Mesothelial cell of epicardium (in vitro differentiated cells): ENCODE data around the gene AUTS2. TPM values are rescaled to one million over a fixed set of nuclear protein-coding genes. Genes with fewer than 3 reads are reported as not detected.

Experiments
- DNase-seq, 2 experiments: peaks; one replicate each; pipeline ENCODE4 v3.0.0; 2021; ENCODE audit warnings: low spot score in 2 of 2; ENCODE audit not compliant: unreplicated experiment in 2 of 2
- H3K27ac Mint-ChIP-seq: 2 replicates; pipeline ENCODE4 v1.8.0; 2021; ENCODE audit warnings: mixed read lengths
- H3K27me3 Mint-ChIP-seq: 2 replicates; pipeline ENCODE4 v1.8.0; 2021; ENCODE audit warnings: low read depth, mixed read lengths
- H3K36me3 Mint-ChIP-seq: 2 replicates; pipeline ENCODE4 v1.8.0; 2021; ENCODE audit warnings: mixed read lengths
- H3K4me1 Mint-ChIP-seq: 2 replicates; pipeline ENCODE4 v1.8.0; 2021; ENCODE audit warnings: mixed read lengths
- H3K4me3 Mint-ChIP-seq: 2 replicates; pipeline ENCODE4 v1.8.0; 2021; ENCODE audit warnings: mild to moderate bottlenecking, moderate library complexity, mixed read lengths
- H3K9me3 Mint-ChIP-seq: 2 replicates; pipeline ENCODE4 v1.8.0; 2021; ENCODE audit warnings: mixed read lengths
- total RNA-seq: library from RNA; stranded (reverse); gene quantifications from 3 replicates; pipeline ENCODE4 v1.2.1, GENCODE V29; 2021
- TF ChIP-seq, protein P1 (sequence below): fragments of 200-600 bp; sonication (generic); IDR thresholded peaks from one replicate; pipeline ENCODE4 v1.5.0; 2021; ENCODE audit warnings: antibody characterized with exemption; ENCODE audit not compliant: unreplicated experiment

Gene AUTS2
- total RNA-seq, 1 donor from 2014 or later: 135 TPM

- Mint-ChIP-seq H3K9me3 (peaks cover 34% of the 10 kb centered on the region), H3K4me1 (peaks cover 8% of the 10 kb centered on the region), H3K4me3 (no peak overlapping the region), H3K36me3 (peaks cover 16% of the 10 kb centered on the region), H3K27me3 (peaks cover 3% of the 10 kb centered on the region), H3K27ac (no peak overlapping the region)
- no peak for DNase-seq
- TF ChIP-seq, protein P1, sequence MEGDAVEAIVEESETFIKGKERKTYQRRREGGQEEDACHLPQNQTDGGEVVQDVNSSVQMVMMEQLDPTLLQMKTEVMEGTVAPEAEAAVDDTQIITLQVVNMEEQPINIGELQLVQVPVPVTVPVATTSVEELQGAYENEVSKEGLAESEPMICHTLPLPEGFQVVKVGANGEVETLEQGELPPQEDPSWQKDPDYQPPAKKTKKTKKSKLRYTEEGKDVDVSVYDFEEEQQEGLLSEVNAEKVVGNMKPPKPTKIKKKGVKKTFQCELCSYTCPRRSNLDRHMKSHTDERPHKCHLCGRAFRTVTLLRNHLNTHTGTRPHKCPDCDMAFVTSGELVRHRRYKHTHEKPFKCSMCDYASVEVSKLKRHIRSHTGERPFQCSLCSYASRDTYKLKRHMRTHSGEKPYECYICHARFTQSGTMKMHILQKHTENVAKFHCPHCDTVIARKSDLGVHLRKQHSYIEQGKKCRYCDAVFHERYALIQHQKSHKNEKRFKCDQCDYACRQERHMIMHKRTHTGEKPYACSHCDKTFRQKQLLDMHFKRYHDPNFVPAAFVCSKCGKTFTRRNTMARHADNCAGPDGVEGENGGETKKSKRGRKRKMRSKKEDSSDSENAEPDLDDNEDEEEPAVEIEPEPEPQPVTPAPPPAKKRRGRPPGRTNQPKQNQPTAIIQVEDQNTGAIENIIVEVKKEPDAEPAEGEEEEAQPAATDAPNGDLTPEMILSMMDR: no peak
These were observed 1201.6 kb downstream of the AUTS2 start for GRCh38 chr7:70799841-70800405.

DNA sequence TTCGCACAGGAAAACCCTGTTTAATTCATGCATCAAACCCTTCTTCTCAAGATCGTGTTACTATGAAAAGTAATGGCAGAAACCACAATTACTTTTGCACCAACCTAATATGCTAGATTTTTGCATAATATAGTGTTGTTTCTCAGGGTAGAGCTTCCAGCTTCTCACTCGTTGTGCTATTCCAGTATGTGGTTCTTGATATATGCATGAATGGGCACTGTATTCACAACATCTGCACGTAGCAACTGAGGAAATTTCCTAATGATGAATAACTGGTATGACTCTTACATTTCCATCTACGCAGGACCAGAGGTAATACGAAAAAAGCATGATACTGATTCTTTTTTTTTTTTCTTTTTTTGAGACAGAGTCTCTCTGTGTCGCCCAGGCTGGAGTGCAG lies 1207.1 kb downstream of the AUTS2 start:
- no peak overlapping the region for H3K4me3 Mint-ChIP-seq
- DNase-seq: no peak
- TF ChIP-seq, protein P1: no peak
- no peaks in the 10 kb centered on the region for H3K4me1 Mint-ChIP-seq
- H3K27me3 Mint-ChIP-seq: peaks cover 22% of the 10 kb centered on the region
- H3K27ac Mint-ChIP-seq: no peak overlapping the region
- H3K9me3 Mint-ChIP-seq: peaks cover 24% of the 10 kb centered on the region
- H3K36me3 Mint-ChIP-seq: peaks cover 3% of the 10 kb centered on the region

DNA sequence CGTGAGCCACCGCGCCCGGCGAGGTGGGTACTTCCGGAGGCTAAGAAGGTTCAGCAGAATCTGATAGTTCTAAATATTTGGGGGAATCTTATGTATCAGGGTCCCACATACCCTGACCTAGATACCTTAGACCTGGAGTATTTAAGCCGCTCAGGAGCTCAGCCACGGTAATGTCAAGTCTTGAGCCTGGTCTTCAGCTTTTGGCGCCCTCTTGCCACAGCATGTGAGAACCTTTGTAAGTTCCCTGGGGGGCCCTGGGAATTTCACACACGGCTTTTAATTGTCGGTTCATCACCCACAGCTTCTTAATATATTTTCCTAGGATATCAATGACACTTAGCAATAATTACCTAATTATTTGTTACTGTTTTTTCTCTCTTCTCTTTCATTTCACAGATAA lies 1209.4 kb downstream of the AUTS2 start:
- Mint-ChIP-seq H3K27ac (no peak overlapping the region), H3K4me3 (no peak overlapping the region), H3K36me3 (peaks cover 3% of the 10 kb centered on the region), H3K4me1 (no peaks in the 10 kb centered on the region), H3K9me3 (peaks cover 10% of the 10 kb centered on the region), H3K27me3 (peaks cover 22% of the 10 kb centered on the region)
- TF ChIP-seq, protein P1: no peak
- DNase-seq: no peak

DNA sequence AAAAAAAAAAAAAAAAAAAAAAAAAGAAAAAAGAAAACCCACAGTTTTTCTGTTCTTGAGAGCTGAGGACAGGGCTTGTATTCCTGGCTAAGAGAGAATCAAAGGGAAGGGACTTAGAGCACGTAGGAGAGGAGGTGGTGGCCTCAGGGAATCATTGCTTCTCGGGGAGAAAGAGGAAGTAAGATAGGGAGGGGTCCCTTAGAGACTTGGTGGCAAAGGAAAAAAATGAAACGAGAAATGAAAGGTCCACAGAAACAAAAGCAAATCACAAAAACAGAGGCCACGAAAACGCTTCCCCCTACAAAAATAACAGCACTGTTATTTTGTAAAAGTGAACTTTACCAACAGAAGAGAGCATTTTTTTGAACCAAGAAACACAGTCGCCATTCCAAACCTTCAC lies 1210.6 kb downstream of the AUTS2 start:
- peaks cover 23% of the 10 kb centered on the region for H3K27me3 Mint-ChIP-seq
- no peaks in the 10 kb centered on the region for H3K36me3 Mint-ChIP-seq
- no peaks in the 10 kb centered on the region for H3K4me1 Mint-ChIP-seq
- H3K27ac Mint-ChIP-seq: no peak overlapping the region
- H3K9me3 Mint-ChIP-seq: peaks cover 4% of the 10 kb centered on the region
- DNase-seq: no peak
- no peak overlapping the region for H3K4me3 Mint-ChIP-seq
- TF ChIP-seq, protein P1: no peak

DNA sequence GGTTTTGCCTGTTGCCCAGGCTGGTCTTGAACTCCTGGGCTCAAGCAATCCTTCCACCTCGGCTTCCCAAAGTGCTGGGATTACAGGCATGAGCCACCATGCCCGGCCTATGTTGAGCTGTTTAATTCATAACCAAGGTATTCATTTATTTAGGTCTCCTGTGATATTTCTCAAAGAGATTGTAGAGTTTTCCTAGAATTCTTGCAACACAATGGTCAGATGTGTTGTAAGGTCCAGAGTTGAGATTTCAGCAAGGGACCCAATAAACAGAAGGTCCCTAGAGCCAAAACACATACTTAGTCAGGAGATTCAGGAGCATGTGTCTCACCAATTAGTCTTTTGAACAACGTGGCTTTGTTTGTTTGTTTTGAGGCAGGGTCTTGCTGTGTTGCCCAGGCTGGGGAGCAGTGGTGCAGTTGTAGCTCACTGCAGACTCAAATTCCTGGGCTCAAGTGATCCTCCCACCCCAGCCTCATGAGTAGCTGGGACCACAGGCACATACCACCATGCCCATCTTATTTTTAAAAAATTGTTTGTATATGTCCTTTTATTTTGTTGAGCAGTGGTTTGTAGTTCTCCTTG lies 1212.4 kb downstream of the AUTS2 start:
- Mint-ChIP-seq H3K4me3 (no peak overlapping the region), H3K36me3 (no peaks in the 10 kb centered on the region), H3K4me1 (no peaks in the 10 kb centered on the region), H3K27me3 (peaks cover 33% of the 10 kb centered on the region), H3K27ac (no peak overlapping the region), H3K9me3 (peaks cover 5% of the 10 kb centered on the region)
- no peak for DNase-seq
- TF ChIP-seq, protein P1: no peak
